Middle frontal gyrus (tissue), 1 donor: ENCODE results near the gene HEATR5A.
"Not testable (repeated sequence)": the region's sequence is repeated elsewhere in the genome, so short reads cannot be mapped to it uniquely, and the experiment has no call there.

ENCODE experiments used
- DNase-seq: peaks from one replicate; pipeline ENCODE4 v3.0.0-alpha.2; 2015; ENCODE audit warnings: low spot score; ENCODE audit errors: extremely low spot score

The HEATR5A gene

DNA sequence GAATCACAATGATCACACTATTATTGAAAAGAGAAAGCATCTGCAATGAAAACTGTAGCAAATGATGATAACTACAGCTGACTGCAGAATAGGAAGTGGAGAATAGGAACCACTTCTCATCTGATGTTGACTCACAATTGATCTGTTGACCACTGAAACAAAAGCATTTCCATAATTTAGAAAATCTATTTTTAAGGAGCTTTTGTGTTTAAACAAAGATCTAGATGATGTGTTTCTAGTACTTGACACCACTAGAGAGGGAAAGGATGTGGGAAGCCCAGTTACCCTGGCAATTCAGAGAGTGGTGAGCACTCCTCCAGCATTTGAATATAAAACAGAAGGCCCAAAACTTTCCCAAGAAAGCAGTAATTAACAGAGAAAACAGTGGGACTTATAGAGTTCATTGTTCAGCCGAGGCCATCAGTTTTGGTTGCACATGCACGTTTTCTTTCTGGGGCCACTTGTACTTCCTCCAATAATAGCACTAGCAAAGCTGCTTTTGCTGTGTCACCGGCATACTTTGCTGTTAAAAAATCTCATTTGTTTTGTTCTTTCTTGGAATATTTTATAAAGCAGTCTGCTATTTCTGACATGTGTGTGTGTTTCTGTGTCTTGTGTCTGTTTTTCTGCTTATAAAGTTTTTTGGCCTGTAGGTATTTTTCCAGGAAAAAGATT, 136.6 kb downstream of the HEATR5A start:
- no peak for DNase-seq

DNA sequence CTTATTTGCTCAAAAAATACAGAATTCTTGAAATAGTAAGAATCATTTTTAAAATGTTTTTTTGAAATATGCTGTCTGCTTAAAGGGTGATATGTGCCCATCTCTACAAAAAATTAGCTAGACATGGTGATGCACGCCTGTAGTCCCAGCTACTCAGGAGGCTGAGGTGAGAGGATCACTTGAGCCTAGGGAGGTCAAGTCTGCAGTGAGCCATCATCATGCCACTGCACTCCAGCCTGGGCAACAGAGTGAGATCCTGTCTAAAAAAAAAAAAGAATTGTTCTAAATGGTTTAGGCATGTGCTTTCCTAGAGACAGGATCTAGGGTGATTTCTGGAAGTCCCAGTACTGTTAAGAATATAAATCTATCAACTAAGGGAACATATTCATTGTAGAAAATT, 137.2 kb downstream of the HEATR5A start:
- no peak for DNase-seq

DNA sequence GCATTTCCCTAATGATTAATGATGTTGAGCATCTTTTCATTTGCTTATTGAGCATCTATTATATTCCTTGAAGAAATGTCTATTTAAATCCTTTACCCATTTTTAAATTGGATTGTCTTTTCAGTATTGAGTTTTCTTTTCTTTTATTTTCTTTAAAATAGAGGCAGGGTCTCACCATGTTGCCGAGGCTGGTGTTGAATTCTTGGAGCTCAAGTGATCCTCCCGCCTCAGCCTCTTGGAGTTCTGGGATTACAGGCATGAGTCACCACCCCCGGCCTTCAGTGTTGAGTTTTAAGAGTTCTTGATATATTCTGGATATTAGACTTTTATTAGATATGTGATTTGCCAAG, 139.5 kb downstream of the HEATR5A start:
- no peak for DNase-seq

DNA sequence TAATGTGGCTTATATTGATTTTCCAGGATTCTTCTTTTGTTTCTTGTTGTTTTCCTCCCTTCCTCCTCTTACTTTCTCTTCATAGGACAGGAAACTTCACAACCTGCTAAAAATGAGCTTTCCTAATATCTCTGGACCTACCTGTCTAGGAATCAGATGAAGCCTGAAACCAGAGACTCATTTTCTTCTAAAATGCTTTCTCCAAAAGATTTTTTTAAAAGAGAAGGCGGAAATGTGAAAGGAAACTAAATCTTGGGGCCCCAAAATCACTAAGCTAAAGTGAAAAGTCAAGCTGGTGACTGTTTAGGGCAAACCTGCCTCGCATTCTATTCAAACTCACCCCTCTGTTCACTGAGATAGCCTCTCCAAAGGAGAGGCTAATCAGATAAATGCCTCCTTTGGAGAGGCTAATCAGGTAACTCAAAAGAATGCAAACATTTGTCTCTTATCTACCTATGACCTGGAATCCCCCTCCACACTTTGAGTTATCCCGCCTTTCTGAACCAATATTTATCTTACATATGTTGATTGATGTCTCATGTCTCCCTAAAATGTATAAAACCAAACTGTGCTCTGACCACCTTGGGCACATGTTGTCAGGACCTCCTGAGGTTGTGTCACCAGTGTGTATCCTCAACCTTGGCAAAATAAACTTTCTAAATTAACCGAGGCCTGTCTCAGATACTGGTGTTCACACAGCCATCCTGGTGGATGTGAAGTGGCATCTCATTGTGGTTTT, 140.0 kb downstream of the HEATR5A start:
- DNase-seq: no peak

DNA sequence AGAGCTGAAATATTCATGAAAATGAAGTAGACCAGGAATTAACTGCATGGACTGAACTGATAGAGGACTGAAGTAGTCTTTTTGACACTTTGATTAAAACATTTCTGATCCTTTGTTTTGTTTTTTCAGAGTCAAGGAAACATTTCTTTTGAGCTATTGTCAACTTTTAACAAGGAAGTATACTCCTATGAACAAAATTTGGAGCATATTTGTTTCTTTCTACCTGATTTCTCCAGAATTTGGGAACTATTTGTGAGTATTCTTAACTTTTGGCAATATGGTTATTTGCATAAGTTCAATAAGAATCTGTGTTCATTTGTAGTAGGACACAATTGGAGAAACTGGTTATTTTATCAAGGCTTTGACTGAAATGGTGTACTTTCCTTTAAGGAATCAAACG, 141.5 kb downstream of the HEATR5A start:
- no peak for DNase-seq

DNA sequence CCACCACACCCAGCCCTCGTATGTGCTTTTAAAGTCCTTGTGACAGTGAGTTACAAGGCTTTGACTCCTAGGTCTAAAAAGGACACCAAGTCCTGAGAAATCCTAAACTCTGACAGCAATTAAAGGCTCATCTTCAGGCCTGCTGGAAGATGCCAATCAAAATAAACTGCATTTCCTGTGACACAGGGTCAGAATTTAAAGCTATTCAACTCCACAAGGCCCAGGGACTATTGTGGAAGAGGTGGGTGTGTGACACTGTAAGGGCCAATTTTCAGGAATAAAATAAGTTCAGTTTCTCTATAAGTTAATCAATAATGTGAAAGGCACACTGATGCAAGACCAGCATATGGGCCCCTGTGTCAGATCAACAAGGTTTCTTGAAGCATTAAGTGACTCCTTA, 143.3 kb downstream of the HEATR5A start:
- no peak for DNase-seq

DNA sequence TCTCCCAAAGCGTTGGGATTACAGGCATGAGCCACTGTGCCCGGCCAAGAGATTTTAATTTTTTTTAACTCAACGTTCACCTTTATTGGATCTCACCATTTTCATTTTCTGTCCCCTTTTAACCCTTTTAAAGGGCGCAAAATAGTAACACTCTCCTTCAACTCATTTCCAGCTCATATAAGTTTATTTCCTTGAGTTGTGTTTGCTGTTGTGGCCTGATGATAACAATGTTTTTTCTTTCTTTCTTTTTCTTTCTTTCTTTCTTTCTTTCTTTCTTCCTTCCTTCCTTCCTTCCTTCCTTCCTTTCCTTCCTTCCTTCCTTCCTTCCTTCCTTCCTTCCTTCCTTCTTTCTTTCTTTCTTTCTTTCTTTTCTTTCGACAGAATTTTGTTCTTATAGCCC, 143.9 kb downstream of the HEATR5A start:
- not testable (repeated sequence) for DNase-seq

DNA sequence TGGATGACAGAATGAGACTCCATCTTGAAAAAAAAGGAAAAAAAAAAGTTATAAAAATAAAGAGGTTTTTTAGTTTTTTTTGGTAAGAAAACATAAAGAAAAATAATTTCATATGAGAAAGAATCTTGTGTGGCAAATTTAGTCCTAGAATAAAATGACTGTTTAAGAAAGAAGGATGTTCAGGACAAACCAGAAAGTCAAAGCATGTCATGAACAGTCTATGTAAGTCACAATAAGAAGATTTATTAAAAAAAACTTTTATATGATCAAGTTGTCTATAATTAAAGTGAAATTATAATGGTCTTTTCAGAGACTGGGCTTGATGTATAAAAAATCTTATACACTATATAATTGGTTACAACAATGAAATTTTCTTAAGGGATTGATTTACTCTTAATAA, 144.6 kb downstream of the HEATR5A start:
- no peak for DNase-seq

DNA sequence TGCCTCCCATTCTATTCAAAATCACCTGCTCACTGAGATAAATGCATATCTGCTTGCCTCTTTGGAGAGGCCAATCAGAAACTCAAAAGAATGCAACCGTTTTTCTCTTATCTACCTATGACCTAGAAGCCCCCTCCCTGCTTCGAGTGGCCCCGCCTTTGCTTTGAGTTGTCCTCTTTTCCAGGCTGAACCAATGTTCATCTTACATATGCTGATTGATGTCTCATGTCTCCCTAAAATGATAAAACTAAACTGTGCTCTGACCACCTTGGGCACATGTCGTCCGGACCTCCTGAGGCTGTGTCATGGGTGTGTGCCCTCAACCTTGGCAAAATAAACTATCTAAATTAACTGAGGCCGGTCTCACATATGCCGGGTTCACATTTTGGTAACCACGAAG, 148.7 kb downstream of the HEATR5A start:
- DNase-seq: no peak

DNA sequence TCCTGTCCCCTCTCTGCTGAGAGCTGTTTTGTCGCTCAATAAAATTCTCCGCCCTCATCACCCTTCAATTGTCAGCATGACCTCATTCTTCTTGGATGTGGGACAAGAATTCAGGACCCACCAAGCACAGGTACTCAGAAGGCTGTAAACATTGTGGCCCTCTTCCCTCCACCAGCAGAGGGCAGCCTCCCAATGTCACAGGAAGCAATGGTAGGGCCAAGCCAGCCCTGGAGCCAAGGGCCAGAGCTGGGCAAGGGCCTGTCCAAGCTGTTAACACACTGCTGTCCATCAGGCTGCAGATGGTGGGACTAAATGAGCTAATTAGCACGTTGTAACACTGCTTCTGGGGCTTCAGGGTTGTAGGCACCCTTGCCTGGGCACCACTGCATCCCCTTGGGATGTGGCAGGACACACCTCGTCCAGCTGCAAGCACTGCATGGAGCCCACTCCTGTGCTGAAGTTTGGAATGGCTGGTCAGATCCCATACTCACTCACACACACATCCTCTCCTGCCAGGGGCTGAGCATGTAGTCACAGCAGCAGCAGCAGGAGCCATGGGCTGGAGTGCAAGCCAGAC, 150.1 kb downstream of the HEATR5A start:
- no peak for DNase-seq

DNA sequence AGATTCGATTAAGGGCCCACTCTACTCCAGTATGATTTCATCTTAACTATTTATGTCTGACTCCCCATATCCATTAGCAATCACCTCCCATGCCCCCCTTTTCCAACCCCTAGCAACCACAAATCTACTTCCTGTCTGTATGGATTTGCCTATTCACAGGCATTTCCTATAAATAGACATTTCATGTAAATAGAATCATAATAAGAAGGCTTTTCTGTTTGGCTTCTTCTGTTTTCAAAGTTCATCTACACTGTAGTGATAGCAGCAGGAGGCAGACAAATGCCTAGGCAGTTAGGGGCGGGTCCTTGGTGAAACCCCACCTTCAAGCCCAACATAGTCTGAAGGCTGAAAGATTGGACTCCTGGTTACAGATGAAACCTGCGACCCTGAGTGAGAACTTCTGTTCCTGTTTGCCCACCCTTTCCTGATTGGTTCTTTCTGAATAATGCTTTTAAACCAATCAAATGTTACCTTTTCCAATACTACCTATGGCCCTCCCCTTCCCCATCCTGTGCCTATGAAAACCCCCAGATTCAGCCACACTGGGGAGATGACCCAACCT, 150.6 kb downstream of the HEATR5A start:
- no peak for DNase-seq

DNA sequence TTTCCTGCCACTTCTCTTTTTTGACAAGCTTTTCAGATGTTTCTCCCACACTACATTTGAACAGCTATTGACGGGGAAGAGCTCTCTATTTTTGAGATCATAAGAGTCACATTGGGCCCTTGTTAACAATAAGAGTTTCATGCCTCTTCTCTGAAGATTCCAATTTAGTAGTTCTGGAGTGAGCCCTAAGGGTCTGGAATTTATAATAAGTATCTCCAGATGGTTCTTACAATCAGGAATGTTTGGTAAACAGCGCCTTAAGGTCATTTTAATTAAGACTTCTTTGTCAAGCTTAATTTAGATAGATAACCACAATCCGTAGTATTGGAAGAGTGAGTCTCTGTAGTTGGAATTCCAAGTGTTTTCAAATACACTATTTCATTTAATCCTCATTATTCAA, 152.1 kb downstream of the HEATR5A start:
- no peak for DNase-seq

DNA sequence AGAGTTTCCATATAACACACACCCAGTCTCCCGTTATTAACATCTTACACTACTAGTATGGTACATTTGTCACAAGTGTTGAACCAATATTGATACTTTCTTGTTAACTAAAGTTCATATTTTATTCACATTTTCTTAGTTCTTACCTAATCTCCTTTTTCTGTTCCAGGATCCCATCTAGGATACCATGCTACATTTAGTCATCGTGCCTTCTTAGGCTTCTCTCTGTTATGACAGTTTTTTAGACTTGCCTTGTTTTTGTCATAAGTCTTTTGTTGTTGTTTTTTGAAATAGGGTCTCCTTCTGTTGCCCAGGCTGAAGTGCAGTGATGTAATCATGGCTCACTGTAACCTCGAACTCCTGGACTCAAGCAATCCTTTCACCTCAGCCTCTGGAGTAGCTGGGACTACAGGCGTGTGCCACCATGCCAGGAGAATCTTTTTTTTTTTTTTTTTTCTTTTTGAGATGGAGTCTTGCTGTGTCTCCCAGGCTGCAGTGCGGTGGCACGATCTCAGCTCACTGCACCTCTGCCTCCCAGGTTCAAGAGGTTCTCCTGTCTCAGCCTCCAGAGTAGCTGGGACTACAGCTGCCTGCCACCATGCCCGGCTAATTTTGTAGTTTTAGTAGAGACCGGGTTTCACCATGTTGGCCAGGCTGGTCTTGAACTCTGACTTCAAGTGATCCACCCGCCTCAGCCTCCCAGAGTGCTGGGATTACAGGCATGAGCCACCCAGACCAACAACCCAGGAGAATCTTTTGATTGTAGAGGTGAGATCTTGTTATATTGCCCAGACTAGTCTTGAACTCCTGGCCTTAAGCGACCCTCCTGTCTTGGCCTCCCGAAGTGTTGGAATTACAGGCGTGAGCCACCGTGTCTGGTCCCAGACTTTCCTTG, 153.7 kb downstream of the HEATR5A start:
- DNase-seq: no peak

DNA sequence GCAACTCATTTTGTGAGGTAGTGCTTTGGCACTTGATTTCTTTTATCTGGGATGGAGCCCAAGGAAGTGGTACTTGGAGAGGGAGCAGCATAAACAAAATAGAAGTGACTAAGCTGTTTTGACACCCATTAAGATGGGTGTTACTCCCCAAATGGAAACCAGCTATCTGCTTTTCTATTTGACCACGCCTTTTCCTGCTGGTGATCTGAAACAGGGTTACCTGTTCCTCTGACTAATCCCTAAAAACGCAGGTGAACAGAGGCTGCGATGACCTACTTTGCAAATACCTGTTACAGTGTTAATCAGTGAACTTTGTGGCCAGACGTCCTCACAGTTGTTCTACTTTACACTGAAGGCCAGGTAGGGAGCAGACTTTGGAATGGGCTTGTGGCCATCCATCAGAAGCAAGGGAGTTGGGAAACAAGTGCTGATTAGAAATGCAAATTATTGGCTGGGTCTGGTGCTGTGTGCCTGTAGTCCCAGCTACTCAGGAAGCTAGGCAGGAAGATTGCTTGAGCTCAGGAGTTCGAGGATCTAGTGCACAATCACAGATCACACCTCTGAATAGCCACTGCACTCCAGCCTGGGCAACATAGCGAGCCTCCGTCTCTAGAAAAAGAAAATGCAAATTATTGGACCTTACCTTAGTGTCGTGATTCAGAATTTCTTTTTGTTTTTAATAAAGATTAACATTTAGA, 154.5 kb downstream of the HEATR5A start:
- DNase-seq: no peak

DNA sequence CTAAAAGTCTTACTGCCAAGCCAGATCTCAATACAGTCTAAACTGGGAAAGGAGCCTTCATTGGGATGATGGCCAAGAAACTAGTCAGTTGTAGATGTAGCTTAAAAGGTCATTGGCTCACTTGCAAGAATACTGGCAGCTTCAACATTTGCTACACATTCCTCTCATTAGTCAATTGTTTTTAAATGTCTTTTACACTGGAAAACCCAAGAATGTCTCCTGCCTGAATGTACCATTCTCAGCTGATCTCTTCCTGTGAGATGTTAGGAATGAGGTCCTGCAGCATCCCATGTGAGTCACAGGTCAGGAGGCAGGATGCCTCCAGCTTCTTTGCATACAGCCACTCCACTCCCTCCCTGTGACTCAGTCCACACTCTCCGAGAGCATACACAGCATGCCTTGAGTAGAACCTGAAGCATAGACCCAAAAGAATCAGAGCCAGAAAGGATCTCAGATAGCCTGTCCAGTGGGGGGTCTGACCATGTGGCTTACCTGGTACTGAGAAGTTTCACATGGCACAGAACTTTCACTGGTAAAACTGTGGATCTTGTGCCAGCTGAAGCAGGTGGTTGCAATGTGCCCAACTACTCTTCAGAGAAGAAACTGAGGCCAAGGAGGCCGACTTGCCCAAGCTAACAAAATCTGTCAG, 156.7 kb downstream of the HEATR5A start:
- DNase-seq: no peak

DNA sequence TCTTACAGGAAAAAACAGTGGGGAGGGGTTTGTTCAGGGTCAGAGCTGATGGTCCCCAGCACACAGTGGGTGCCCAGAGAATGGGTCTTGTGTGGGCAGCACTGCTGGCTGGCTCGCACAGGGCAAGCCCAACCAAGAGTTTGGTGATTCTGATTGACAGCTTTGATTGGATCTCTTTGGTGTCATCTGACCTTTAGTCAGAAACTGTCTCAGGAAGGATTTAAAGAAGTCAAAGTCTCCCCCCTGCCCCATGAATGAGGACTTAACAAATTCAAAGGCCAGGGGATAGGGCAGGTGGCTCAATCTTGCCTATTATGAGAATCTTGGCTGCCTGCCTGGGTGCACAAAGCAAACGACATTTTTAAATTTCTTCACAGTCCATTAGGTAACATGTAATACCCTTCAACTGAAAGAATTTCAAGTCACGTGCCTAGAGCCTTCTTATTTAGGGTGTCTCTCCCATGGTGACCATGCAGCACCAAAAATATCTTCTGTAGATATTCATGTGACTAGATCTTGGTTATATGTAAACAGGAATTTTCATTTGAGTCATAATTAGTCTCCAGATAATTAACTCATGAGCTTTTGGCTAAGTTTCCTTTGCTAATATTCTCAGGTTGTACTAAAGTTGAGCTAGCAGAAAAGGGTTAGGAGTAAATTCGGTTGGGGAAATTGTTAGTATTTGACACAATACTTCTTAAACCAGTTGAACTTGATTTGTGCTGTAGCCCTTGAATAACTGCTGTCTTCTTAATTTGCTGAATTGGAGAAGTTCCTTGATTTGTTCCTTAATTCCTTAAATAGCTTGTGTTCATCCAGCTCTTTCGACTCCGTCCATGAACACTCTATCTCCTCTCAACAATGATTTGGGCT, 158.3 kb downstream of the HEATR5A start:
- no peak for DNase-seq

DNA sequence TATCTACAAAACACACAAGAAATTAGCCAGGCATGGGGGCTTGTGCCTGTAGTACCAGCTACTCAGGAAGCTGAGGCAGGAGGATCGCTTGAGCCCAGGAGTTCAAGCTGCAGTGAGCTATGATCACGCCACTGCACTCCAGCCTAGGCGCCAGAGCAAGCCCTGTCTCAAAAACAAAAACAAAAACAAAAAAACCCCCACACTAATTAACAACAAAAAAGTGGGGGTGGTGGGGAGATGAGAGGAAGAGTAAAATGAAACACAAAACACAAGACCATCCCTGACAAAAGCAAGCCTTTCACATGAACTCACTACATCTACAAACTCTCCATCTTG, 158.9 kb downstream of the HEATR5A start:
- no peak for DNase-seq

DNA sequence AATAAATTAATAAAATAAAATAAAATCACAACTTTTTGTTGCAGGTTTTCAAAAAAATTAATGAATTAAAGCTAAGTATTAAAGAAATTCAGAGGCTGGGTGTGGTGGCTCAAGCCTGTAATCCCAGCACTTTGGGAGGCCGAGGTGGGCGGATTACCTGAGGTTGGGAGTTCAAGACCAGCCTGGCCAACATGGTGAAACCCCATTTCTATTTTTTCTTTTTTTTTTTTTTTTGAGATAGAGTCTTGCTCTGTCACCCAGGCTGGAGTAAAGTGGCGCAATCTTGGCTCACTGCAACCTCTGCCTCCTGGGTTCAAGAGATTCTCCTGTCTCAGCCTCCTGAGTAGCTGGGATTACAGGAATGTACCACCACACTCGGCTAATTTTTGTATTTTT, 161.3 kb downstream of the HEATR5A start:
- not testable (repeated sequence) for DNase-seq

DNA sequence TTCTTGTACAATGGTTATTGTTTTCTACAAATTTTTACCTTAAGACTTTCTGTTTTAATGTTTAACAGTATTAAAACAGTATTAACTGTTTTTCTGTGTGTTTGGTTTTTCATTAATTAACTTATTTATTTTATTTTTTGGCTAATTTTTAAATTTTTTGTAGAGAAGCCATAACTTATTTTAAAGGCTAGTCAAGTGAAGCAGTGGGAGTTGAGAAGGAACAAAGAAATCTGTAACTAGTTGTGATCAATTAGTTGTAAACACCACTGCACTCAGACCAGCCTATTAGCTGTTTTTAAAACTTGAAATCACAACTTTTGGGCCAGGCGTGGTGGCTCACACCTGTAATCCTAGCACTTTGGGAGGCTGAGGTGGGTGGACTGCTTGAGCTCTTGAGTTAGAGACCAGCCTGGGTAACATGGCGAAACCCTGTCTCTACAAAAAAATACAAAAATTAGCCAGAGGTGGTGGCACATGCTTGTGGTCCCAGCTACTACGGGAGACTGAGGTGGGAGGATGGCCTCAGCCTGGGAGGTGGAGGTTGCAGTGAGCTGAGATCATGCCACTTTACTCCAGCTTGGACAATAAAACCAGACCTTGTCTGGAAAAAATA, 161.8 kb downstream of the HEATR5A start:
- no peak for DNase-seq
